Osteocyte (in vitro differentiated cells): ENCODE measurements around the gene TPSB2. TPM values are rescaled to one million over a fixed set of nuclear protein-coding genes. Genes with fewer than 3 reads are reported as not detected.

Experiments used
- DNase-seq: peaks from one replicate; pipeline ENCODE4 v3.0.0; 2021; ENCODE audit warnings: mixed read lengths; ENCODE audit not compliant: unreplicated experiment; ENCODE audit errors: extremely low spot score
- H3K27ac Mint-ChIP-seq: one replicate; pipeline ENCODE4 v1.8.0; 2021; ENCODE audit warnings: mild to moderate bottlenecking, mixed read lengths; ENCODE audit not compliant: unreplicated experiment
- H3K27me3 Mint-ChIP-seq: one replicate; pipeline ENCODE4 v1.8.0; 2021; ENCODE audit warnings: mixed read lengths; ENCODE audit not compliant: unreplicated experiment
- H3K36me3 Mint-ChIP-seq: one replicate; pipeline ENCODE4 v1.8.0; 2021; ENCODE audit warnings: mixed read lengths; ENCODE audit not compliant: unreplicated experiment
- H3K4me1 Mint-ChIP-seq: one replicate; pipeline ENCODE4 v1.8.0; 2021; ENCODE audit warnings: mixed read lengths; ENCODE audit not compliant: unreplicated experiment
- H3K4me3 Mint-ChIP-seq: one replicate; pipeline ENCODE4 v1.8.0; 2021; ENCODE audit warnings: mild to moderate bottlenecking, moderate library complexity, mixed read lengths; ENCODE audit not compliant: unreplicated experiment
- H3K9me3 Mint-ChIP-seq: one replicate; pipeline ENCODE4 v1.8.0; 2021; ENCODE audit warnings: mixed read lengths; ENCODE audit not compliant: unreplicated experiment
- total RNA-seq: library from RNA; stranded (reverse); gene quantifications from 2 replicates; pipeline ENCODE4 v1.2.1, GENCODE V29; 2021
- TF ChIP-seq, protein P1 (sequence below): fragments of 200-600 bp; sonication (generic); IDR thresholded peaks from 2 replicates; pipeline ENCODE4 v1.5.0; 2021; ENCODE audit warnings: antibody characterized with exemption, mild to moderate bottlenecking, moderate library complexity

The TPSB2 gene
- total RNA-seq, 1 donor from 2014 or later, result not detected

DNA sequence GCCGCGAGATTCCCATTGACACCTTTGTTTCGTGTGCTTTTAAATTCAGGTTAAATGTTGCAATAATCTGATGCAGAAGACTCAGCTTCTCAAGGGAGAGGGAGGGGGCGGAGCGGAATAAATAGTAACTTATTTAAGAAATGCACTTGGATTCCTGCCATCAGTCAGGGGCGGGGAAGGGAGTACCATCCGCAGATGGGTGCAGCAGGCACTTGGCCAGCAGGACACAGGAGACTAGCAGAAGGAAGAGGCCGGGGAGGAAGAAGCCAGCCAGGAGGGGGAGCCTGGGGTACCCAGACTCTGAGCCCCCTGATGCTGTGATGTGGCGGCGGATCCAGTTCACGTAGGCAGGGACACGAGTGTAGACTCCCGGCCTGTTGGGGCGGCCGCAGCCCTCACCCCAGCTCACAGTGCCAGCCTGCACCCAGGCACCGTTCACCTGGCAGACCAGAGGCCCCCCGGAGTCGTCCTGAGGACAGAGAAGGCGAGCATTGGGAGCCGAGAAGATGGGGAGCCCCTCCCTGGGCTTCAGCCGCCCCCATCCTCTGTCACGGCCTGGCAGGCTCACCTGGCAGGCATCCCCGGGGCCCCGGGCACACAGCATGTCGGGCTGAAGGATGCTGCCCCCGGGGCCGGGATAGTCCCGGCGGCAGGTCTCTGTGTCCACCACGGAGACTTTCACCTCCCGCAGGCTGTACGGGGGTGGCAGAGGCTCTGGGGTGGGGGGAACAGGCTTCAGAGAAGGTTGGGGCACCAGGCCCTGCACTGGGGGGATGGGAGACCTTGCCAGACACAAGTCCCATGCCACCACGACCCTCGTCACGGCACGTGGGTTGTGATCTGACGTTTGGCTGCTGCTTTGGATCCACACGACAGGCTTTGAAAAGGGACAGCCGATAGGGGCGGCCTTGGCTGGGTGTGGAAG, 8.1 kb downstream of the TPSB2 start:
- DNase-seq, result no peak
- Mint-ChIP-seq H3K4me1 (no peaks in the 10 kb centered on the region), H3K36me3 (peaks cover 5% of the 10 kb centered on the region), H3K9me3 (no peaks in the 10 kb centered on the region), H3K27ac (no peak overlapping the region), H3K27me3 (no peaks in the 10 kb centered on the region), H3K4me3 (no peak overlapping the region)
- TF ChIP-seq, protein P1, sequence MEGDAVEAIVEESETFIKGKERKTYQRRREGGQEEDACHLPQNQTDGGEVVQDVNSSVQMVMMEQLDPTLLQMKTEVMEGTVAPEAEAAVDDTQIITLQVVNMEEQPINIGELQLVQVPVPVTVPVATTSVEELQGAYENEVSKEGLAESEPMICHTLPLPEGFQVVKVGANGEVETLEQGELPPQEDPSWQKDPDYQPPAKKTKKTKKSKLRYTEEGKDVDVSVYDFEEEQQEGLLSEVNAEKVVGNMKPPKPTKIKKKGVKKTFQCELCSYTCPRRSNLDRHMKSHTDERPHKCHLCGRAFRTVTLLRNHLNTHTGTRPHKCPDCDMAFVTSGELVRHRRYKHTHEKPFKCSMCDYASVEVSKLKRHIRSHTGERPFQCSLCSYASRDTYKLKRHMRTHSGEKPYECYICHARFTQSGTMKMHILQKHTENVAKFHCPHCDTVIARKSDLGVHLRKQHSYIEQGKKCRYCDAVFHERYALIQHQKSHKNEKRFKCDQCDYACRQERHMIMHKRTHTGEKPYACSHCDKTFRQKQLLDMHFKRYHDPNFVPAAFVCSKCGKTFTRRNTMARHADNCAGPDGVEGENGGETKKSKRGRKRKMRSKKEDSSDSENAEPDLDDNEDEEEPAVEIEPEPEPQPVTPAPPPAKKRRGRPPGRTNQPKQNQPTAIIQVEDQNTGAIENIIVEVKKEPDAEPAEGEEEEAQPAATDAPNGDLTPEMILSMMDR, result no peak

DNA sequence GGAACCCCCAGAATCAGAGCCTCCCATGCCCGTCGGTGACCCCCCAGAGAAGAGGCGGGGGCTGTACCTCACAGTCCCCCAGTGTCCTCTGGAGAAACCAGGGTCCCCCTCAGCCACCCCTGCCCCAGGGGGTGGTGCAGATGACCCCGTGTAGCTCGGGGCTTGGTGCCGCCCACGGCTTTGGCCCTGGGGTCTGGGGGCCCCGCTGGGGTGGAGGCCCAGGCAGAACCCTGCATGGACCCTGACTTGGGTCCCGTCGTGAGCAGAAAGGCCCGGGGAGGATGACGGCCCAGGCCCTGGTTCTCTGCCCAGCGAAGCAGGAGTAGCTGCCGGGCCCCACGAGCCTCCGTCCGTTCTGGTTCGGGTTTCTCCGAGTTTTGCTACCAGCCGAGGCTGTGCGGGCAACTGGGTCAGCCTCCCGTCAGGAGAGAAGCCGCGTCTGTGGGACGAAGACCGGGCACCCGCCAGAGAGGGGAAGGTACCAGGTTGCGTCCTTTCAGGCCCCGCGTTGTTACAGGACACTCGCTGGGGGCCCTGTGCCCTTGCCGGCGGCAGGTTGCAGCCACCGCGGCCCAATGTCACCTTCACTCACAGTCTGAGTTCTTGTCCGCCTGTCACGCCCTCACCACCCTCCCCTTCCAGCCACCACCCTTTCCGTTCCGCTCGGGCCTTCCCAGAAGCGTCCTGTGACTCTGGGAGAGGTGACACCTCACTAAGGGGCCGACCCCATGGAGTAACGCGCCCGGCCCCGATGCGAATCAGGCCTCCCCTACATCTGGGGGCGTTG, 8.9 kb downstream of the TPSB2 start:
- Mint-ChIP-seq H3K36me3 (peaks cover 5% of the 10 kb centered on the region), H3K4me1 (no peaks in the 10 kb centered on the region), H3K4me3 (no peak overlapping the region), H3K9me3 (no peaks in the 10 kb centered on the region), H3K27me3 (no peaks in the 10 kb centered on the region), H3K27ac (no peak overlapping the region)
- no peak for DNase-seq
- TF ChIP-seq, protein P1, result no peak

DNA sequence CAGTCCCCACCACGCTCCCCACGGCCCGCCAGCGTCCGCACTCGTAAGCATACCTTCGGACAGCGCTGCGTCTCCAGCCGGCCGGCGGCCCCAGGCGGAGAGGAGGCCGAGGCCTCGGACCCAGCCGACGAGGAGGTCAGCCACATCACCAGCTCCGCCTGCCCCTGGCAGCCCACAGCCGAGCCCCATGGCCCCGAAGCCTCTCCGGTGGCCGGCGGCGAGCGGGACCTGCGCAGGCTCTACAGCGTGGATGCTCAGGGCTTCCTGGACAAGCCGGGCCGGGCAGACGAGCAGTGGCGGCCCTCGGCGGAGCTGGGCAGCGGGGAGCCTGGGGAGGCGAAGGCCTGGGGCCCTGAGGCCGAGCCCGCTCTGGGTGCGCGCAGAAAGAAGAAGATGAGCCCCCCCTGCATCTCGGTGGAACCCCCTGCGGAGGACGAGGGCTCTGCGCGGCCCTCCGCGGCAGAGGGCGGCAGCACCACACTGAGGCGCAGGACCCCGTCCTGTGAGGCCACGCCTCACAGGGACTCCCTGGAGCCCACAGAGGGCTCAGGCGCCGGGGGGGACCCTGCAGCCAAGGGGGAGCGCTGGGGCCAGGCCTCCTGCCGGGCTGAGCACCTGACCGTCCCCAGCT, 9.8 kb downstream of the TPSB2 start:
- TF ChIP-seq, protein P1, result no peak
- Mint-ChIP-seq H3K36me3 (peaks cover 5% of the 10 kb centered on the region), H3K4me3 (no peak overlapping the region), H3K27ac (no peak overlapping the region), H3K27me3 (no peaks in the 10 kb centered on the region), H3K4me1 (no peaks in the 10 kb centered on the region), H3K9me3 (no peaks in the 10 kb centered on the region)
- DNase-seq, result no peak

DNA sequence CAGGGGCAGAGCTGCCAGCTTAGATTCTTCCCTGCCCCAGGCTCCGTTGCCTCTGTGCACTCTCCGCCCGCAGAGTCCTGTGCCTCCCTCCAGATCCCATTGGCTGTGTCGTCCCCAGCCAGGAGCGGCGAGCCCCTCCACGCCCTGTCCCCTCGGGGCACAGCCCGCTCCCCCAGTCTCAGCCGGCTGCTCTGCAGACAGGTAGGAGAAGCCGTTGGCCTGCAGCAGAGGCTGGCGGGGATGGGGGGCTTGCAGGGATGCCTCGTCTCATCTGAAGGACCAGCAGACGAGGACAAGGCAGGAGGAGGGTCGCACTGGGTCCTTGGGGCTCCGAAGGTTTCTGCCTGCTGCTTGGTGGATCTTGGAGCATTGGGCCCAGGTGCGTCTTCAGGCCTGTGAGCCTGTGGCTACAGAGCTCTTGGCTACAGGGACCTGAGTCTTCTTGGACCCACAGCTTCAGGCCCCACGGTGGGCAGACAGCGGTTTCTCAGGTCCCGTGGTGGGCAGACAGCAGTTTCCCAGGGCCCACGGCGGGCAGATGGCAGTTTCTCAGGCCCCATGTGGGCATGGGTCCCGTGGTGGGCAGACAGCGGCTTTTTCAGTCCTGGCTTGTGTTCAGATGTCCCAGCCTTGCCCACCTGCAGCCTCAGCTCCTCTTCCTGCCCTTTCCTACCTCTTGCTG, 10.9 kb downstream of the TPSB2 start:
- Mint-ChIP-seq H3K9me3 (no peaks in the 10 kb centered on the region), H3K36me3 (peaks cover 5% of the 10 kb centered on the region), H3K4me1 (no peaks in the 10 kb centered on the region), H3K27me3 (no peaks in the 10 kb centered on the region), H3K4me3 (no peak overlapping the region), H3K27ac (no peak overlapping the region)
- TF ChIP-seq, protein P1, result no peak
- no peak for DNase-seq
